ENCODE data around the gene AKAP13. TPM values are rescaled to one million over a fixed set of nuclear protein-coding genes. Genes with fewer than 3 reads are reported as not detected.

The AKAP13 gene
- polyA plus RNA-seq, 1 experiment, result 15.5 TPM

- H3K27ac ChIP-seq (ENCODE audit: low read depth, low read length), result no peak overlapping the region
- POLR2A ChIA-PET, result no interaction called here
Observed at GRCh38 chr15:85488997-85489396, 108.6 kb downstream of the AKAP13 start.

GRCh38 chr15:85489773-85490493 lies 109.5 kb downstream of the AKAP13 start:
- no peaks in the 10 kb centered on the region for H3K9me3 ChIP-seq (ENCODE audit: control insufficient read depth, insufficient read depth, low read length)
- ChIA-PET CTCF (interaction anchor here (0.5 to 5.1 kb wide), 5 partner anchors 15 to 902 kb away, joined by 3 to 45 read pairs (median 10); no protein-coding TSS in a partner anchor), POLR2A (no interaction called here)
- H3K27ac ChIP-seq (ENCODE audit: low read depth, low read length), result no peak overlapping the region
- no peak overlapping the region for H3K4me3 ChIP-seq (ENCODE audit: low read depth, low read length)
- no peaks in the 10 kb centered on the region for H3K27me3 ChIP-seq (ENCODE audit: control insufficient read depth, insufficient read depth, low read length)
- TF ChIP-seq CTCF (IDR thresholded peaks at IDR 0.05; ENCODE audit: low read depth, low read length), result no peak
- no peak for DNase-seq (ENCODE audit: low read depth, low spot score)

More at GRCh38 chr15:85488997-85489396, 108.6 kb downstream of the AKAP13 start:
- H3K4me3 ChIP-seq (ENCODE audit: low read depth, low read length), result no peak overlapping the region
- DNase-seq (ENCODE audit: low read depth, low spot score), result no peak
- no peaks in the 10 kb centered on the region for H3K27me3 ChIP-seq (ENCODE audit: control insufficient read depth, insufficient read depth, low read length)
- TF ChIP-seq CTCF (IDR thresholded peaks at IDR 0.05; ENCODE audit: low read depth, low read length), result no peak
- CTCF ChIA-PET, result interaction anchor here (0.8 to 5.1 kb wide), 6 partner anchors 9 to 352 kb away, joined by 3 to 45 read pairs (median 7); no protein-coding TSS in a partner anchor
- no peaks in the 10 kb centered on the region for H3K9me3 ChIP-seq (ENCODE audit: control insufficient read depth, insufficient read depth, low read length)

- TF ChIP-seq CTCF (IDR thresholded peaks at IDR 0.05; ENCODE audit: low read depth, low read length), result no peak
- DNase-seq (ENCODE audit: low read depth, low spot score), result no peak
- Histone ChIP-seq H3K27ac (ENCODE audit: low read depth, low read length) (no peak overlapping the region), H3K9me3 (ENCODE audit: control insufficient read depth, insufficient read depth, low read length) (no peaks in the 10 kb centered on the region), H3K27me3 (ENCODE audit: control insufficient read depth, insufficient read depth, low read length) (no peaks in the 10 kb centered on the region), H3K4me3 (ENCODE audit: low read depth, low read length) (no peak overlapping the region)
- POLR2A ChIA-PET, result no interaction called here
- CTCF ChIA-PET, result interaction anchor here (1.6 to 5.1 kb wide), 3 partner anchors 14 to 350 kb away, joined by 6 to 45 read pairs (median 10); no protein-coding TSS in a partner anchor
Observed at GRCh38 chr15:85490856-85491255, 110.5 kb downstream of the AKAP13 start.

GRCh38 chr15:85491691-85492090 lies 111.3 kb downstream of the AKAP13 start:
- no peak for TF ChIP-seq CTCF (IDR thresholded peaks at IDR 0.05; ENCODE audit: low read depth, low read length)
- Histone ChIP-seq H3K27ac (ENCODE audit: low read depth, low read length) (no peak overlapping the region), H3K27me3 (ENCODE audit: control insufficient read depth, insufficient read depth, low read length) (no peaks in the 10 kb centered on the region), H3K4me3 (ENCODE audit: low read depth, low read length) (no peak overlapping the region), H3K9me3 (ENCODE audit: control insufficient read depth, insufficient read depth, low read length) (no peaks in the 10 kb centered on the region)
- DNase-seq (ENCODE audit: low read depth, low spot score), result no peak
- POLR2A ChIA-PET, result no interaction called here
- CTCF ChIA-PET, result interaction anchor here (1.6 to 5.1 kb wide), 2 partner anchors 13 to 195 kb away, joined by 6 to 45 read pairs; no protein-coding TSS in a partner anchor

GRCh38 chr15:85492406-85492805 lies 112.0 kb downstream of the AKAP13 start:
- ChIA-PET POLR2A (no interaction called here), CTCF (interaction anchor here (1.1 to 5.1 kb wide), 2 partner anchors 13 to 196 kb away, joined by 3 to 45 read pairs; no protein-coding TSS in a partner anchor)
- no peak for DNase-seq (ENCODE audit: low read depth, low spot score)
- H3K9me3 ChIP-seq (ENCODE audit: control insufficient read depth, insufficient read depth, low read length), result no peaks in the 10 kb centered on the region
- H3K27ac ChIP-seq (ENCODE audit: low read depth, low read length), result no peak overlapping the region
- H3K4me3 ChIP-seq (ENCODE audit: low read depth, low read length), result no peak overlapping the region
- TF ChIP-seq CTCF (IDR thresholded peaks at IDR 0.05; ENCODE audit: low read depth, low read length), result no peak
- H3K27me3 ChIP-seq (ENCODE audit: control insufficient read depth, insufficient read depth, low read length), result no peaks in the 10 kb centered on the region

All from AG04450 (cell line).